ENCODE results near the gene RPS6KA5. TPM values are rescaled to one million over a fixed set of nuclear protein-coding genes. Genes with fewer than 3 reads are reported as not detected.

RPS6KA5 gene
- total RNA-seq, 1 experiment from 2014 or later = 3.8 TPM

GRCh38 chr14:90805662-90806540, 254.5 kb downstream of the RPS6KA5 start:
- peaks cover 16 to 21% of the 10 kb centered on the region in 2 experiments for H3K4me1 Mint-ChIP-seq
- Histone ChIP-seq H3K27ac (ENCODE audit: insufficient read length, low read depth, low read length) (no peak overlapping the region), H2BK120ac (ENCODE audit: low read depth, low read length, poor library complexity, severe bottlenecking) (no peak overlapping the region), H3K14ac (ENCODE audit: insufficient read depth, low read length) (peak overlapping the region; percentile 39; the same call in 1 of the 2 replicates), H2AK5ac (ENCODE audit: insufficient read length, low read length) (no peak overlapping the region), H4K20me1 (ENCODE audit: control insufficient read depth, insufficient read depth, insufficient read length) (no peaks in the 10 kb centered on the region), H3K27me3 (ENCODE audit: insufficient read depth, low read length) (no peaks in the 10 kb centered on the region), H3K9ac (ENCODE audit: extremely low read depth, insufficient read length, low read length) (no peak overlapping the region), H2AFZ (ENCODE audit: low read length) (no peak overlapping the region), H4K91ac (ENCODE audit: insufficient read length, low read depth, low read length) (no peak overlapping the region), H3K4me1 (ENCODE audit: insufficient read depth, low read length) (peaks cover 6% of the 10 kb centered on the region; the same call in 1 of the 2 replicates), H3K79me2 (ENCODE audit: insufficient read depth, low read length) (no peaks in the 10 kb centered on the region), H3K9me3 (ENCODE audit: control insufficient read depth, low read depth, low read length) (no peaks in the 10 kb centered on the region), H4K5ac (ENCODE audit: insufficient read length, low read depth, low read length) (no peak overlapping the region), H3K56ac (ENCODE audit: insufficient read length, low read depth, low read length) (no peak overlapping the region), H3K23ac (ENCODE audit: insufficient read length, low read depth, low read length) (no peak overlapping the region), H3K18ac (ENCODE audit: insufficient read length, low read depth, low read length) (no peak overlapping the region), H2BK20ac (ENCODE audit: low read depth, low read length, poor library complexity, severe bottlenecking) (no peak overlapping the region), H3K79me1 (ENCODE audit: insufficient read depth, low read depth, low read length, poor library complexity, severe bottlenecking) (no peaks in the 10 kb centered on the region), H4K8ac (replicated peaks; ENCODE audit: insufficient read length, low read depth, low read length) (no peak overlapping the region), H3K4me2 (ENCODE audit: insufficient read depth, insufficient read length, low read length) (no peak overlapping the region), H2BK12ac (ENCODE audit: insufficient read length, low read depth, low read length) (no peak overlapping the region), H3K23me2 (ENCODE audit: insufficient read length, low read depth, low read length, poor library complexity, severe bottlenecking) (peaks cover 3% of the 10 kb centered on the region), H3K4ac (ENCODE audit: low read depth, low read length) (no peak overlapping the region), H2BK15ac (ENCODE audit: low read depth, low read length) (no peak overlapping the region), H2BK5ac (ENCODE audit: insufficient read length, low read length) (no peak overlapping the region), H3T11ph (ENCODE audit: low read length) (no peak overlapping the region)
- no CpG with 5 or more reads among the region's 21 CpGs for WGBS (ENCODE audit: extremely low coverage, insufficient read length, low lambda C conversion rate)
- no peaks in the 10 kb centered on the region for H3K27me3 Mint-ChIP-seq (ENCODE audit: low read depth)
- peaks cover 0 to 5% (median 0%) of the 10 kb centered on the region in 3 experiments; a peak in 1 of 7 replicates for H3K36me3 Mint-ChIP-seq (ENCODE audit: insufficient read depth in 1 of 3, low read depth in 3 of 3)
- H3K4me3 Mint-ChIP-seq = no peak overlapping the region
- no peaks in the 10 kb centered on the region; a peak in 1 of 5 replicates for H3K9me3 Mint-ChIP-seq
- DNase-seq = no peak
- no peak for TF ChIP-seq CTCF (conservative IDR thresholded peaks at IDR 0.05)
- 0 out of 7 replicates have a peak overlapping the region, but pooled peaks of 1 of the 3 experiments have one; percentile 74 for H3K27ac Mint-ChIP-seq
